RWPE2 (cell line): ENCODE results near the gene TESK2.

Source experiments
- ATAC-seq: fragments of 200-7000 bp; cut with Tn5 transposase; 3 replicates; pipeline ENCODE4 v1.9.1; 2021; ENCODE audit warnings: low read depth
- DNase-seq: peaks from one replicate; pipeline ENCODE4 v3.0.0-alpha.2; 2020; ENCODE audit warnings: low spot score
- H3K27ac ChIP-seq: fragments of 450-650 bp; 2 replicates; pipeline ENCODE4 v1.5.1; 2017; ENCODE audit warnings: mild to moderate bottlenecking; ENCODE audit not compliant: poor library complexity, severe bottlenecking
- H3K27me3 ChIP-seq: fragments of 250-450 bp; sonication (Bioruptor Pico); 2 replicates; pipeline ENCODE4 v1.5.1; 2021; ENCODE audit warnings: mild to moderate bottlenecking, moderate library complexity; ENCODE audit not compliant: insufficient read depth, poor library complexity, severe bottlenecking
- H3K36me3 ChIP-seq: fragments of 250-450 bp; sonication (Bioruptor Pico); 2 replicates; pipeline ENCODE4 v1.5.1; 2020; ENCODE audit warnings: low read depth, mild to moderate bottlenecking, moderate library complexity
- H3K4me1 ChIP-seq: fragments of 250-450 bp; sonication (Bioruptor Pico); 2 replicates; pipeline ENCODE4 v1.5.1; 2021; ENCODE audit warnings: mild to moderate bottlenecking, moderate library complexity; ENCODE audit not compliant: insufficient read depth, poor library complexity, severe bottlenecking
- H3K4me3 ChIP-seq: fragments of 250-450 bp; sonication (Bioruptor Pico); 2 replicates; pipeline ENCODE4 v1.5.1; 2021; ENCODE audit warnings: mild to moderate bottlenecking, moderate library complexity; ENCODE audit not compliant: severe bottlenecking
- H3K9me3 ChIP-seq: fragments of 250-450 bp; sonication (Bioruptor Pico); 2 replicates; pipeline ENCODE4 v1.5.1; 2021; ENCODE audit warnings: mild to moderate bottlenecking, moderate library complexity; ENCODE audit not compliant: severe bottlenecking
- CTCF ChIP-seq: fragments of 450-650 bp; IDR thresholded peaks from one replicate; pipeline ENCODE4 v1.5.1; 2017; ENCODE audit warnings: mild to moderate bottlenecking, moderate library complexity; ENCODE audit not compliant: poor library complexity, severe bottlenecking

The TESK2 gene

GRCh38 chr1:45395582-45395981, 95.4 kb downstream of the TESK2 start:
- H3K27me3 ChIP-seq = no peaks in the 10 kb centered on the region
- H3K27ac ChIP-seq = no peak overlapping the region
- TF ChIP-seq CTCF = no peak
- ATAC-seq (no peak), DNase-seq (no peak)
- peaks cover 18% of the 10 kb centered on the region for H3K4me1 ChIP-seq
- no peak overlapping the region for H3K4me3 ChIP-seq
- H3K9me3 ChIP-seq = no peaks in the 10 kb centered on the region
- no peaks in the 10 kb centered on the region for H3K36me3 ChIP-seq

- 0 out of 3 replicates have a peak, but pooled peaks have one; percentile 35 for ATAC-seq
- Histone ChIP-seq H3K9me3 (no peaks in the 10 kb centered on the region), H3K4me3 (no peak overlapping the region), H3K4me1 (peaks cover 18% of the 10 kb centered on the region), H3K27me3 (no peaks in the 10 kb centered on the region), H3K36me3 (no peaks in the 10 kb centered on the region), H3K27ac (no peak overlapping the region)
- DNase-seq = no peak
- TF ChIP-seq CTCF = no peak
Observed at GRCh38 chr1:45395051-45395450, 95.9 kb downstream of the TESK2 start.

- Histone ChIP-seq H3K27me3 (no peaks in the 10 kb centered on the region), H3K36me3 (no peaks in the 10 kb centered on the region), H3K4me3 (no peak overlapping the region), H3K9me3 (no peaks in the 10 kb centered on the region), H3K4me1 (peaks cover 18% of the 10 kb centered on the region), H3K27ac (peak overlapping the region; percentile 10)
- TF ChIP-seq CTCF = no peak
- ATAC-seq = no peak
- DNase-seq = no peak
Observed at GRCh38 chr1:45394342-45394741, 96.6 kb downstream of the TESK2 start.

GRCh38 chr1:45393718-45394302, 97.2 kb downstream of the TESK2 start:
- no peak for TF ChIP-seq CTCF
- peaks cover 18% of the 10 kb centered on the region for H3K4me1 ChIP-seq
- no peaks in the 10 kb centered on the region for H3K9me3 ChIP-seq
- no peaks in the 10 kb centered on the region for H3K36me3 ChIP-seq
- H3K4me3 ChIP-seq = no peak overlapping the region
- ATAC-seq (peak; percentile 52; the same call in 2 of the 3 replicates), DNase-seq (no peak)
- H3K27ac ChIP-seq = peak overlapping the region; percentile 10
- no peaks in the 10 kb centered on the region for H3K27me3 ChIP-seq

GRCh38 chr1:45386219-45386618, 104.7 kb downstream of the TESK2 start:
- H3K36me3 ChIP-seq = no peaks in the 10 kb centered on the region
- H3K9me3 ChIP-seq = no peaks in the 10 kb centered on the region
- ATAC-seq (no peak), DNase-seq (no peak)
- no peaks in the 10 kb centered on the region for H3K27me3 ChIP-seq
- no peak overlapping the region for H3K4me3 ChIP-seq
- peaks cover 3% of the 10 kb centered on the region for H3K4me1 ChIP-seq
- H3K27ac ChIP-seq = no peak overlapping the region
- no peak for TF ChIP-seq CTCF
